Loucy (cell line): ENCODE data around the gene CD34.

Experiments
- H2AFZ ChIP-seq: fragments of 200-600 bp; sonication (generic); 2 replicates; pipeline ENCODE4 v1.6.0; 2016; ENCODE audit warnings: antibody characterized with exemption, mild to moderate bottlenecking, low read length, moderate library complexity
- H3F3A ChIP-seq: fragments of 200-600 bp; 2 replicates; pipeline ENCODE4 v1.6.0; 2016; ENCODE audit warnings: antibody characterized with exemption, low read depth, mild to moderate bottlenecking
- H3K27me3 ChIP-seq: fragments of 200-600 bp; sonication (generic); 2 replicates; pipeline ENCODE4 v1.6.1; 2014; ENCODE audit warnings: low read length, mild to moderate bottlenecking; ENCODE audit not compliant: insufficient read depth, poor library complexity, severe bottlenecking
- H3K36me3 ChIP-seq: fragments of 200-600 bp; sonication (generic); 2 replicates; pipeline ENCODE4 v1.6.1; 2016; ENCODE audit warnings: low read length; ENCODE audit not compliant: insufficient read depth
- H3K4me1 ChIP-seq: fragments of 200-600 bp; sonication (generic); 2 replicates; pipeline ENCODE4 v1.5.1; 2014; ENCODE audit warnings: low read length, mild to moderate bottlenecking; ENCODE audit not compliant: insufficient read depth, poor library complexity, severe bottlenecking
- H3K4me2 ChIP-seq: fragments of 200-600 bp; sonication (generic); 2 replicates; pipeline ENCODE4 v1.6.0; 2014; ENCODE audit warnings: antibody characterized with exemption, low read length, low read depth, mild to moderate bottlenecking; ENCODE audit not compliant: poor library complexity, severe bottlenecking
- H3K4me3 ChIP-seq: fragments of 200-600 bp; sonication (generic); 2 replicates; pipeline ENCODE4 v1.5.1; 2014; ENCODE audit warnings: low read length, mild to moderate bottlenecking, mixed read lengths; ENCODE audit not compliant: poor library complexity, severe bottlenecking
- H3K79me2 ChIP-seq: fragments of 200-600 bp; sonication (generic); 2 replicates; pipeline ENCODE4 v1.6.1; 2014; ENCODE audit warnings: low read length; ENCODE audit not compliant: insufficient read depth
- H3K9ac ChIP-seq: fragments of 200-600 bp; sonication (generic); 2 replicates; pipeline ENCODE4 v1.6.0; 2014; ENCODE audit warnings: mild to moderate bottlenecking, low read depth, low read length, moderate library complexity; ENCODE audit not compliant: poor library complexity, severe bottlenecking
- H3K9me2 ChIP-seq: fragments of 200-600 bp; sonication (generic); replicated peaks from 2 replicates; pipeline ENCODE4 v1.6.1; 2016; ENCODE audit warnings: low read depth, low read length, mixed read lengths
- H3K9me3 ChIP-seq: fragments of 200-600 bp; sonication (generic); 2 replicates; pipeline ENCODE4 v1.6.1; 2014; ENCODE audit warnings: mild to moderate bottlenecking, antibody characterized with exemption, low read length, low read depth; ENCODE audit not compliant: insufficient read depth
- H4K20me1 ChIP-seq: fragments of 200-600 bp; sonication (generic); 2 replicates; pipeline ENCODE4 v1.6.0; 2014; ENCODE audit warnings: antibody characterized with exemption, low read length, mild to moderate bottlenecking; ENCODE audit not compliant: insufficient read depth, poor library complexity, severe bottlenecking
- EZH2phosphoT487 ChIP-seq: fragments of 200-600 bp; IDR thresholded peaks from 2 replicates; pipeline ENCODE4 v1.6.1; 2018; ENCODE audit warnings: antibody characterized with exemption, mild to moderate bottlenecking, moderate library complexity, borderline replicate concordance
- TF ChIP-seq, protein P1 (sequence below): fragments of 200-600 bp; sonication (generic); conservative IDR thresholded peaks from 2 replicates; pipeline ENCODE4 v1.5.1; 2014; ENCODE audit warnings: mild to moderate bottlenecking, antibody characterized with exemption, low read length

The CD34 gene

DNA sequence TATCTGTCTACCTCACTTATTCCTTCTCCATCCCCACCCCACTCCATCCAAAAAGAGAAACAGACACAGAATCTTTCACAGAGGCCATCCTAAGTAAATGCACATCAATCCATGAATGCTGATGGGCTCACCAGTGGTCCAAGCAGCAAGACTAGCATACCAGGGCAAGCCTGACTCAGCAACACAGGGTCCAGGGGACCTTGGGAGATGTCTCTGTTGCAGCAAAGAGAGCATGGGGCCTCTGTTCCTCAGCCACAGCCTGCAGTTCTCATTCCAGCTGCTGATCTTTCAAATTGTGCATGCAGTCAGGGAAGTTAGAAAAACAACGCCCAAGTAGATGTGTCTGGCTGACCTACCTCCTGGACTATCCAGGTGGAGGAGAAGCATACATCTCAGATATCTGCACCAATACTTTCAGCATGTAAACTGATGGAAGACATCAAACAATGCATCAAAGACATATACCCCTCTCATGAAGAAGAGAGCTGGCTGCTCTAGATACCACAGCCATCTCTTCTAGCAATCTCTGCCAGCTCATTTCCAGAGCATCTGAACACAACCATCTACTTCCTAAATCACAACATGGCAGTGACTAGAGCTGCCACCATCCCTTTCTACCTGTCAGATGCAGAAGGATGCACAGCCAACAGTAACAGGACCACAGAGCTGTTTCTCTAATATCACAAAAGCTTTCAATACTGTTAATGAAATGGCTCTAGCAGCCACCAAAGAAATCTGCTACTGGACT is 54.5 kb downstream of the CD34 start:
- Histone ChIP-seq H3K27me3 (no peaks in the 10 kb centered on the region), H3K4me2 (peak overlapping the region; percentile 99), H3K36me3 (peaks cover 45% of the 10 kb centered on the region; the same call in 1 of the 2 replicates), H3K4me3 (peak overlapping the region; percentile 29), H3K79me2 (peaks cover 100% of the 10 kb centered on the region), H3K9ac (no peak overlapping the region), H4K20me1 (peaks cover 77% of the 10 kb centered on the region), H3K9me3 (no peaks in the 10 kb centered on the region), H3K4me1 (peaks cover 90% of the 10 kb centered on the region), H3F3A (peaks cover 5% of the 10 kb centered on the region; the same call in 1 of the 2 replicates), H2AFZ (no peak overlapping the region), H3K9me2 (no peaks in the 10 kb centered on the region)
- TF ChIP-seq, protein P1, sequence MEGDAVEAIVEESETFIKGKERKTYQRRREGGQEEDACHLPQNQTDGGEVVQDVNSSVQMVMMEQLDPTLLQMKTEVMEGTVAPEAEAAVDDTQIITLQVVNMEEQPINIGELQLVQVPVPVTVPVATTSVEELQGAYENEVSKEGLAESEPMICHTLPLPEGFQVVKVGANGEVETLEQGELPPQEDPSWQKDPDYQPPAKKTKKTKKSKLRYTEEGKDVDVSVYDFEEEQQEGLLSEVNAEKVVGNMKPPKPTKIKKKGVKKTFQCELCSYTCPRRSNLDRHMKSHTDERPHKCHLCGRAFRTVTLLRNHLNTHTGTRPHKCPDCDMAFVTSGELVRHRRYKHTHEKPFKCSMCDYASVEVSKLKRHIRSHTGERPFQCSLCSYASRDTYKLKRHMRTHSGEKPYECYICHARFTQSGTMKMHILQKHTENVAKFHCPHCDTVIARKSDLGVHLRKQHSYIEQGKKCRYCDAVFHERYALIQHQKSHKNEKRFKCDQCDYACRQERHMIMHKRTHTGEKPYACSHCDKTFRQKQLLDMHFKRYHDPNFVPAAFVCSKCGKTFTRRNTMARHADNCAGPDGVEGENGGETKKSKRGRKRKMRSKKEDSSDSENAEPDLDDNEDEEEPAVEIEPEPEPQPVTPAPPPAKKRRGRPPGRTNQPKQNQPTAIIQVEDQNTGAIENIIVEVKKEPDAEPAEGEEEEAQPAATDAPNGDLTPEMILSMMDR: no peak
- no peak for TF ChIP-seq EZH2phosphoT487

DNA sequence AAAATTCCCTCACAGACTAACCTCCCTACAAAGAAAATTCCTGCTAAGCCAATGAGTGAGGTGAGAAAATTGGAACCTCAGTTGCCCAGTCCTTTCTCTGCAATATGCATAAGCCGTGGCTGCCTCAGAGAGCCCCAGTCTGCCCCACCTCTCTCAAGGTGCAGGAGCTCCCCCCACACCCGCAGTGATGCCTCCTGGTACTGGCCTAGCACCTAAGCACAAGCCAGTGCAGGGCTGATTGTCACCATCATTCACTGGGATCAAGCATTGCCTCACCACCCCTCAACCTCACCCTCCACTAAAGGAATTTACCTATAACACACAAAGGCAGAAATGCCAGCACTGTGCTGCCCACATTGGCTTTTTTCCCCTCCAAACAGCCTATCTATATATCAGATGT is 56.9 kb downstream of the CD34 start:
- H2AFZ ChIP-seq: no peak overlapping the region
- no peaks in the 10 kb centered on the region for H3K9me3 ChIP-seq
- H3K4me2 ChIP-seq: peak overlapping the region; percentile 25
- H3K79me2 ChIP-seq: peaks cover 100% of the 10 kb centered on the region
- peaks cover 57% of the 10 kb centered on the region; the same call in 1 of the 2 replicates for H3K36me3 ChIP-seq
- H3F3A ChIP-seq: no peaks in the 10 kb centered on the region
- H3K4me3 ChIP-seq: no peak overlapping the region
- TF ChIP-seq EZH2phosphoT487: no peak
- TF ChIP-seq, protein P1: no peak
- no peak overlapping the region for H3K9ac ChIP-seq
- no peaks in the 10 kb centered on the region for H3K27me3 ChIP-seq
- no peaks in the 10 kb centered on the region for H3K9me2 ChIP-seq
- peaks cover 93% of the 10 kb centered on the region for H4K20me1 ChIP-seq
- H3K4me1 ChIP-seq: peaks cover 88% of the 10 kb centered on the region

DNA sequence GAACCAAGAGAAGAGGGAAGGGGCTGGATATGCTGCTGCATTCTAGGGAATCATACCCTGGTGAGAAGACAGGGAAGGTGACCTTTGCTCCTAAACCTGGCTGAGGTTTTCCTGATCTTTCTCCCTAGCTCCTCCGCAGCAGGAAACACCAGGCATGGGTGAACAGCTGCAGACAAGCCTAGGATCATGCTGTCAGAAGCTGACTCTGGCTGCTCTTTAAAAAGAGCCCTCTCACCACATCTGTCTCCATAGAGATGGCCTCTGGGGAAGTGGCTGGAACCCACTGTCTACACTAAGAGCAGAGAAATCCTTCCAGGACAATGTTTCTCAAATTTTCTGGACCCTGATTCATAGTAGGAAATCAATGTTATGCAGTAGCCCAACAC is 57.6 kb downstream of the CD34 start:
- Histone ChIP-seq H4K20me1 (peaks cover 92% of the 10 kb centered on the region), H3K4me3 (no peak overlapping the region), H3K4me2 (peak overlapping the region; percentile 5), H3K9ac (no peak overlapping the region), H3K36me3 (peaks cover 57% of the 10 kb centered on the region; the same call in 1 of the 2 replicates), H2AFZ (no peak overlapping the region), H3K9me3 (no peaks in the 10 kb centered on the region), H3K79me2 (peaks cover 99% of the 10 kb centered on the region), H3K4me1 (peaks cover 87% of the 10 kb centered on the region), H3F3A (no peaks in the 10 kb centered on the region), H3K27me3 (no peaks in the 10 kb centered on the region), H3K9me2 (no peaks in the 10 kb centered on the region)
- no peak for TF ChIP-seq EZH2phosphoT487
- TF ChIP-seq, protein P1: no peak
